Activated naive CD8-positive, alpha-beta T cell treated with anti-CD3 and anti-CD28 coated beads, Interleukin-2, amount 50 U/mL, for 24 hours (primary cell): ENCODE measurements around the gene SLC35F3.
"Not testable (repeated sequence)": the region's sequence is repeated elsewhere in the genome, so short reads cannot be mapped to it uniquely, and the experiment has no call there.

Experiments
- ATAC-seq: fragments of 150-1000 bp; cut with Tn5 transposase; one replicate; pipeline ENCODE4 v1.10.0; 2021
- DNase-seq: peaks from one replicate; pipeline ENCODE4 v3.0.0; 2021
- H3K27ac Mint-ChIP-seq: one replicate; pipeline ENCODE4 v1.8.0; 2021; ENCODE audit warnings: mild to moderate bottlenecking, mixed read lengths
- H3K27me3 Mint-ChIP-seq: one replicate; pipeline ENCODE4 v1.8.0; 2021; ENCODE audit warnings: mixed read lengths
- H3K36me3 Mint-ChIP-seq: one replicate; pipeline ENCODE4 v1.8.0; 2021; ENCODE audit warnings: low read depth, mixed read lengths
- H3K4me1 Mint-ChIP-seq: one replicate; pipeline ENCODE4 v1.8.0; 2021; ENCODE audit warnings: mixed read lengths
- H3K4me3 Mint-ChIP-seq: one replicate; pipeline ENCODE4 v1.8.0; 2021; ENCODE audit warnings: mild to moderate bottlenecking, moderate library complexity, mixed read lengths
- H3K9me3 Mint-ChIP-seq: one replicate; pipeline ENCODE4 v1.8.0; 2021; ENCODE audit warnings: mixed read lengths

SLC35F3 gene

GRCh38 chr1:233891151-233891550 lies 13.3 kb upstream of the SLC35F3 start:
- H3K4me3 Mint-ChIP-seq, H3K27ac Mint-ChIP-seq, H3K4me1 Mint-ChIP-seq, H3K36me3 Mint-ChIP-seq, DNase-seq, H3K27me3 Mint-ChIP-seq, ATAC-seq: not testable (repeated sequence)
- H3K9me3 Mint-ChIP-seq, result peaks cover 31% of the 10 kb centered on the region

GRCh38 chr1:233897325-233898162 lies 6.9 kb upstream of the SLC35F3 start:
- DNase-seq (no peak), ATAC-seq (peak; percentile 61)
- H3K27me3 Mint-ChIP-seq, result peaks cover 17% of the 10 kb centered on the region
- H3K4me1 Mint-ChIP-seq, result no peaks in the 10 kb centered on the region
- H3K27ac Mint-ChIP-seq, result no peak overlapping the region
- H3K4me3 Mint-ChIP-seq, result no peak overlapping the region
- H3K36me3 Mint-ChIP-seq, result no peaks in the 10 kb centered on the region
- H3K9me3 Mint-ChIP-seq, result peaks cover 9% of the 10 kb centered on the region

GRCh38 chr1:233901495-233901894 lies 3.0 kb upstream of the SLC35F3 start:
- DNase-seq, result no peak
- Mint-ChIP-seq H3K27ac (no peak overlapping the region), H3K4me3 (no peak overlapping the region), H3K36me3 (peaks cover 2% of the 10 kb centered on the region), H3K9me3 (peaks cover 9% of the 10 kb centered on the region), H3K4me1 (peaks cover 2% of the 10 kb centered on the region), H3K27me3 (peaks cover 43% of the 10 kb centered on the region)
- ATAC-seq, result no peak

GRCh38 chr1:233905416-233906051 lies 1.1 kb downstream of the SLC35F3 start:
- DNase-seq, result no peak
- H3K36me3 Mint-ChIP-seq, result peaks cover 2% of the 10 kb centered on the region
- H3K27me3 Mint-ChIP-seq, result peaks cover 45% of the 10 kb centered on the region
- ATAC-seq, result no peak
- H3K9me3 Mint-ChIP-seq, result no peaks in the 10 kb centered on the region
- H3K27ac Mint-ChIP-seq, result no peak overlapping the region
- H3K4me3 Mint-ChIP-seq, result no peak overlapping the region
- H3K4me1 Mint-ChIP-seq, result peaks cover 2% of the 10 kb centered on the region

GRCh38 chr1:233907151-233907550 lies 2.7 kb downstream of the SLC35F3 start:
- Mint-ChIP-seq H3K4me3 (no peak overlapping the region), H3K27me3 (peaks cover 41% of the 10 kb centered on the region), H3K9me3 (no peaks in the 10 kb centered on the region), H3K36me3 (peaks cover 2% of the 10 kb centered on the region), H3K4me1 (peaks cover 2% of the 10 kb centered on the region), H3K27ac (no peak overlapping the region)
- no peak for ATAC-seq
- DNase-seq, result no peak

GRCh38 chr1:233908092-233908491 lies 3.6 kb downstream of the SLC35F3 start:
- H3K27me3 Mint-ChIP-seq, result peaks cover 36% of the 10 kb centered on the region
- ATAC-seq (no peak), DNase-seq (no peak)
- H3K4me3 Mint-ChIP-seq, result no peak overlapping the region
- no peaks in the 10 kb centered on the region for H3K9me3 Mint-ChIP-seq
- H3K36me3 Mint-ChIP-seq, result peaks cover 2% of the 10 kb centered on the region
- no peak overlapping the region for H3K27ac Mint-ChIP-seq
- peaks cover 2% of the 10 kb centered on the region for H3K4me1 Mint-ChIP-seq

GRCh38 chr1:233909195-233909594 lies 4.7 kb downstream of the SLC35F3 start:
- peaks cover 25% of the 10 kb centered on the region for H3K27me3 Mint-ChIP-seq
- no peak overlapping the region for H3K27ac Mint-ChIP-seq
- no peaks in the 10 kb centered on the region for H3K9me3 Mint-ChIP-seq
- ATAC-seq (no peak), DNase-seq (no peak)
- H3K4me1 Mint-ChIP-seq, result peaks cover 1% of the 10 kb centered on the region
- peaks cover under 1% of the 10 kb centered on the region for H3K36me3 Mint-ChIP-seq
- H3K4me3 Mint-ChIP-seq, result no peak overlapping the region

- ATAC-seq, result no peak
- Mint-ChIP-seq H3K9me3 (no peaks in the 10 kb centered on the region), H3K27me3 (peaks cover 2% of the 10 kb centered on the region), H3K27ac (no peak overlapping the region), H3K4me3 (no peak overlapping the region), H3K4me1 (no peaks in the 10 kb centered on the region), H3K36me3 (no peaks in the 10 kb centered on the region)
- DNase-seq, result no peak
Observed at GRCh38 chr1:233912447-233912846, 8.0 kb downstream of the SLC35F3 start.

- H3K4me1 Mint-ChIP-seq, result no peaks in the 10 kb centered on the region
- no peak for ATAC-seq
- no peaks in the 10 kb centered on the region for H3K9me3 Mint-ChIP-seq
- H3K27me3 Mint-ChIP-seq, result peaks cover 2% of the 10 kb centered on the region
- no peak overlapping the region for H3K4me3 Mint-ChIP-seq
- no peak for DNase-seq
- no peaks in the 10 kb centered on the region for H3K36me3 Mint-ChIP-seq
- no peak overlapping the region for H3K27ac Mint-ChIP-seq
Observed at GRCh38 chr1:233912909-233913308, 8.4 kb downstream of the SLC35F3 start.

- H3K27me3 Mint-ChIP-seq, result peaks cover 3% of the 10 kb centered on the region
- no peak for ATAC-seq
- H3K9me3 Mint-ChIP-seq, result no peaks in the 10 kb centered on the region
- no peak overlapping the region for H3K4me3 Mint-ChIP-seq
- H3K4me1 Mint-ChIP-seq, result no peaks in the 10 kb centered on the region
- no peak overlapping the region for H3K27ac Mint-ChIP-seq
- DNase-seq, result no peak
- no peaks in the 10 kb centered on the region for H3K36me3 Mint-ChIP-seq
Observed at GRCh38 chr1:233916706-233917105, 12.2 kb downstream of the SLC35F3 start.

- peaks cover 1% of the 10 kb centered on the region for H3K27me3 Mint-ChIP-seq
- DNase-seq (no peak), ATAC-seq (no peak)
- H3K36me3 Mint-ChIP-seq, result no peaks in the 10 kb centered on the region
- no peak overlapping the region for H3K27ac Mint-ChIP-seq
- H3K4me3 Mint-ChIP-seq, result no peak overlapping the region
- H3K9me3 Mint-ChIP-seq, result peaks cover 3% of the 10 kb centered on the region
- no peaks in the 10 kb centered on the region for H3K4me1 Mint-ChIP-seq
Observed at GRCh38 chr1:233919786-233920185, 15.3 kb downstream of the SLC35F3 start.

- H3K9me3 Mint-ChIP-seq, result peaks cover 3% of the 10 kb centered on the region
- DNase-seq (no peak), ATAC-seq (no peak)
- peaks cover 3% of the 10 kb centered on the region for H3K27me3 Mint-ChIP-seq
- no peaks in the 10 kb centered on the region for H3K4me1 Mint-ChIP-seq
- no peaks in the 10 kb centered on the region for H3K36me3 Mint-ChIP-seq
- no peak overlapping the region for H3K4me3 Mint-ChIP-seq
- H3K27ac Mint-ChIP-seq, result no peak overlapping the region
Observed at GRCh38 chr1:233928123-233928522, 23.6 kb downstream of the SLC35F3 start.

- H3K36me3 Mint-ChIP-seq, result no peaks in the 10 kb centered on the region
- H3K27ac Mint-ChIP-seq, result no peak overlapping the region
- no peak for DNase-seq
- peaks cover 6% of the 10 kb centered on the region for H3K27me3 Mint-ChIP-seq
- ATAC-seq, result no peak
- no peak overlapping the region for H3K4me3 Mint-ChIP-seq
- H3K9me3 Mint-ChIP-seq, result no peaks in the 10 kb centered on the region
- no peaks in the 10 kb centered on the region for H3K4me1 Mint-ChIP-seq
Observed at GRCh38 chr1:233933339-233933738, 28.9 kb downstream of the SLC35F3 start.

GRCh38 chr1:233935297-233935868 lies 30.9 kb downstream of the SLC35F3 start:
- H3K27me3 Mint-ChIP-seq, result peaks cover 10% of the 10 kb centered on the region
- no peak overlapping the region for H3K27ac Mint-ChIP-seq
- H3K4me3 Mint-ChIP-seq, result no peak overlapping the region
- no peaks in the 10 kb centered on the region for H3K9me3 Mint-ChIP-seq
- no peaks in the 10 kb centered on the region for H3K4me1 Mint-ChIP-seq
- no peaks in the 10 kb centered on the region for H3K36me3 Mint-ChIP-seq
- ATAC-seq, result no peak
- DNase-seq, result no peak

GRCh38 chr1:233936422-233936821 lies 31.9 kb downstream of the SLC35F3 start:
- Mint-ChIP-seq H3K4me1 (no peaks in the 10 kb centered on the region), H3K27ac (no peak overlapping the region), H3K4me3 (no peak overlapping the region), H3K27me3 (peaks cover 10% of the 10 kb centered on the region), H3K36me3 (no peaks in the 10 kb centered on the region), H3K9me3 (no peaks in the 10 kb centered on the region)
- DNase-seq (no peak), ATAC-seq (no peak)
